GM18519 (cell line): ENCODE measurements around the gene KASH5.
A peak's percentile ranks its signal among the peaks of the same experiment; 100 is the strongest.
"Not testable (repeated sequence)": the region's sequence is repeated elsewhere in the genome, so short reads cannot be mapped to it uniquely, and the experiment has no call there.

Experiments used
- ATAC-seq: cut with Tn5 transposase; IDR thresholded peaks from one replicate; pipeline ENCODE4 v1.9.1; 2021; ENCODE audit warnings: mild to moderate bottlenecking, moderate library complexity; ENCODE audit not compliant: unreplicated experiment, low FRiP score

Gene KASH5

GRCh38 chr19:49451430-49452181 lies 63.6 kb downstream of the KASH5 start, which contains the start of gene PIH1D1:
TSS of gene PIH1D1 (minus strand) at chr19:49451814. CDS start at chr19:49451574, 240 bp downstream.
- ATAC-seq: peak; percentile 34

GRCh38 chr19:49453013-49453756 lies 65.1 kb downstream of the KASH5 start, which contains the start of gene ALDH16A1:
TSS of gene ALDH16A1 (plus strand) at chr19:49453225. CDS start at chr19:49453332, 107 bp downstream.
- ATAC-seq: peak; percentile 71

- no peak for ATAC-seq
Measured at GRCh38 chr19:49453757-49454240, 65.8 kb downstream of the KASH5 start.

- ATAC-seq: no peak
Measured at GRCh38 chr19:49455773-49456172, 67.7 kb downstream of the KASH5 start.

GRCh38 chr19:49456326-49456725 lies 68.3 kb downstream of the KASH5 start:
- ATAC-seq: no peak

- ATAC-seq: no peak
Measured at GRCh38 chr19:49458567-49458903, 70.5 kb downstream of the KASH5 start.

GRCh38 chr19:49459388-49459787 lies 71.3 kb downstream of the KASH5 start:
- no peak for ATAC-seq

GRCh38 chr19:49461130-49461529 lies 73.1 kb downstream of the KASH5 start:
- not testable (repeated sequence) for ATAC-seq

- no peak for ATAC-seq
Measured at GRCh38 chr19:49461656-49462055, 73.6 kb downstream of the KASH5 start.

GRCh38 chr19:49462492-49462891 lies 74.4 kb downstream of the KASH5 start:
- ATAC-seq: no peak

- no peak for ATAC-seq
Measured at GRCh38 chr19:49463960-49464740, 76.1 kb downstream of the KASH5 start.

GRCh38 chr19:49465371-49465770 lies 77.3 kb downstream of the KASH5 start:
- no peak for ATAC-seq
